Cardiac muscle cell (in vitro differentiated cells and primary cell): ENCODE measurements around the gene SLC2A4. TPM values are rescaled to one million over a fixed set of nuclear protein-coding genes. Genes with fewer than 3 reads are reported as not detected.

Source experiments
- DNase-seq, 2 donors: peaks; one replicate each; pipeline versions ENCODE4 v3.0.0 to v3.0.0-alpha.2; 2010 to 2017; ENCODE audit warnings: low read depth in 1 of 2, low spot score in 1 of 2
- H3K27ac ChIP-seq: fragments of 200-600 bp; sonication (generic); 2 replicates; pipeline ENCODE4 v1.5.1; 2016
- H3K27me3 ChIP-seq: fragments of 200-600 bp; sonication (generic); 2 replicates; pipeline ENCODE4 v1.6.0; 2016; ENCODE audit warnings: control low read depth
- H3K36me3 ChIP-seq: fragments of 200-600 bp; sonication (generic); 2 replicates; pipeline ENCODE4 v1.5.1; 2016; ENCODE audit warnings: control low read depth
- H3K4me1 ChIP-seq: fragments of 200-600 bp; sonication (generic); 2 replicates; pipeline ENCODE4 v1.8.1; 2017; ENCODE audit warnings: low read depth, mild to moderate bottlenecking, mixed run types
- H3K4me3 ChIP-seq: fragments of 200-600 bp; sonication (generic); 2 replicates; pipeline ENCODE4 v1.5.1; 2016; ENCODE audit warnings: mild to moderate bottlenecking
- H3K9me3 ChIP-seq: fragments of 200-600 bp; sonication (generic); 2 replicates; pipeline ENCODE4 v1.5.1; 2017; ENCODE audit warnings: low read depth, mild to moderate bottlenecking, control low read depth
- CTCF ChIP-seq: IDR thresholded peaks from 2 replicates; pipeline ENCODE4 v1.5.1; 2012; ENCODE audit warnings: low read depth, mild to moderate bottlenecking, low read length
- polyA plus RNA-seq: library from polyadenylated mRNA; unstranded; fragments of >200 nt; fragmentation: Nextera tagmentation; extraction: Ambion mirVana; gene quantifications from 2 replicates; pipeline ENCODE4 v1.2.1, GENCODE V29; 2016
- total RNA-seq: library from RNA; depleted of rRNA; stranded (reverse); fragments of >200 nt; gene quantifications from 2 replicates; pipeline ENCODE4 v1.2.3, GENCODE V29; 2016

SLC2A4 gene
- total and polyA plus RNA-seq, 2 experiments from 2014 or later: 23.4 to 42.6 TPM

GRCh38 chr17:7249830-7250229, 31.7 kb upstream of the SLC2A4 start:
- H3K4me3 ChIP-seq: peak overlapping the region; percentile 69
- peak overlapping the region; percentile 99 for H3K27ac ChIP-seq
- no peak for TF ChIP-seq CTCF
- no peaks in the 10 kb centered on the region for H3K27me3 ChIP-seq
- H3K4me1 ChIP-seq: peaks cover 19% of the 10 kb centered on the region
- peaks cover 14% of the 10 kb centered on the region for H3K36me3 ChIP-seq
- DNase-seq: no peak
- no peaks in the 10 kb centered on the region for H3K9me3 ChIP-seq

DNA sequence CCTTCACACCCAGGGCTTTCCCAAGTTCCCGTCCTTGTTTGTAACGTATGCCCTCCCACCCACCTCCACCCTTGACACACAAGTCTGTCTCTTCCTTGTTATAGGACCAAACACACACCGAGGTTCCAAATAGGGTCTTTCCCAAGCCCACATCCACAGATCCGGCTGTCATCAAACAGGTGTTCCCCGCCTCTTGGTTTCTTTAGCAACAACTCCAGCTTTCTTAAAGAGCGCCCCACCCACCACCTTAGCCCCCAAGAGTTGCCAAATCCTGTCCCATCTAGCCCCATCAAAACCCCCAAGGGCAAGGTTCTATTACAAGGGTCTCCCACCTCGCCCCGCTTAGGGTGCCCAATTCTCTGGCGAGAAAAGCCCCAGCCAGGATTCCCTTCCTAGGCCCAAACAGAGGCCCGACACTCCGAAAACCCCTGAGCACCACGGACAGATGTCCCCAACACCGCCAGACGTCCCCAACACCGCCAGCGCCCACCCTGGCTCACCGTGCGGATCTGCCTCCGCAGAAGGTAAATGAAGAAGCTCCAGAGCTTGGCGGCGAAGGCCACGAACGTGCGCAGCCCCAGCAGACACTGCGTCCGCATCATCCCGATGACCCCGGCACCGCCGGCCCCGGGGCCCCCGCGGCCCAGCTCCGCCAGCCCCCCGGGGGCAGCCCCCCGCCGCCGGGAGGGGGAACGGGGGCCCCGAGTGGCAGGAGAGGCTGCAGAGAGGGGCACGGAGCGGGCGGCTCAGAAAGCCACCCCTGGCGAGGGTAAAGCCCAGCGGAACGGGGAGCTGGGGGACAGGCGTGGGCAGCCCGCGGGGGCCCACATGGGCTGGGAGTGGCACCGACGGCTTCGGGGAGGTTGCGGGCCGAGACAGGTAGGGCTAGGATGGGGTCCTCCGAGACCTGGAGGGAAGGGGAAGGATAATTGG, 30.6 kb upstream of the SLC2A4 start:
- peak overlapping the region; percentile 69 for H3K4me3 ChIP-seq
- H3K4me1 ChIP-seq: peaks cover 19% of the 10 kb centered on the region
- peak overlapping the region; percentile 99 for H3K27ac ChIP-seq
- no peak for TF ChIP-seq CTCF
- H3K9me3 ChIP-seq: no peaks in the 10 kb centered on the region
- peaks cover 11% of the 10 kb centered on the region for H3K36me3 ChIP-seq
- H3K27me3 ChIP-seq: no peaks in the 10 kb centered on the region
- DNase-seq: no peak

GRCh38 chr17:7251661-7252175, 29.8 kb upstream of the SLC2A4 start, which contains the start of gene CTDNEP1:
CTDNEP1 (minus strand) TSS chr17:7251734; CDS start chr17:7251296, 438 bp downstream.
- TF ChIP-seq CTCF: no peak
- Histone ChIP-seq H3K4me1 (peaks cover 19% of the 10 kb centered on the region), H3K4me3 (peak within 1 kb of the TSS; percentile 69), H3K27me3 (no peaks in the 10 kb centered on the region), H3K36me3 (peaks cover 8% of the 10 kb centered on the region), H3K9me3 (no peaks in the 10 kb centered on the region), H3K27ac (peak within 1 kb of the TSS; percentile 99)
- DNase-seq: peak; percentile 98 to 100

- peaks cover 19% of the 10 kb centered on the region for H3K4me1 ChIP-seq
- H3K4me3 ChIP-seq: peak within 1 kb of the TSS; percentile 69
- peak; percentile 10 for TF ChIP-seq CTCF
- peak within 1 kb of the TSS; percentile 99 for H3K27ac ChIP-seq
- H3K36me3 ChIP-seq: peaks cover 9% of the 10 kb centered on the region
- DNase-seq: peak; percentile 94 to 97
- H3K9me3 ChIP-seq: no peaks in the 10 kb centered on the region
- H3K27me3 ChIP-seq: no peaks in the 10 kb centered on the region
These were observed 29.1 kb upstream of the SLC2A4 start, which contains the start of gene ELP5 for GRCh38 chr17:7252176-7253043. ELP5 (plus strand) TSS chr17:7252215; CDS start chr17:7252551, 336 bp downstream.

GRCh38 chr17:7253082-7253481, 28.4 kb upstream of the SLC2A4 start:
- no peak for DNase-seq
- Histone ChIP-seq H3K4me1 (peaks cover 19% of the 10 kb centered on the region), H3K27ac (peak overlapping the region; percentile 99), H3K9me3 (no peaks in the 10 kb centered on the region), H3K27me3 (no peaks in the 10 kb centered on the region), H3K4me3 (peak overlapping the region; percentile 69), H3K36me3 (peaks cover 14% of the 10 kb centered on the region)
- TF ChIP-seq CTCF: no peak
